Measurements from ENCODE around the gene PTOV1.

PTOV1 gene

DNA sequence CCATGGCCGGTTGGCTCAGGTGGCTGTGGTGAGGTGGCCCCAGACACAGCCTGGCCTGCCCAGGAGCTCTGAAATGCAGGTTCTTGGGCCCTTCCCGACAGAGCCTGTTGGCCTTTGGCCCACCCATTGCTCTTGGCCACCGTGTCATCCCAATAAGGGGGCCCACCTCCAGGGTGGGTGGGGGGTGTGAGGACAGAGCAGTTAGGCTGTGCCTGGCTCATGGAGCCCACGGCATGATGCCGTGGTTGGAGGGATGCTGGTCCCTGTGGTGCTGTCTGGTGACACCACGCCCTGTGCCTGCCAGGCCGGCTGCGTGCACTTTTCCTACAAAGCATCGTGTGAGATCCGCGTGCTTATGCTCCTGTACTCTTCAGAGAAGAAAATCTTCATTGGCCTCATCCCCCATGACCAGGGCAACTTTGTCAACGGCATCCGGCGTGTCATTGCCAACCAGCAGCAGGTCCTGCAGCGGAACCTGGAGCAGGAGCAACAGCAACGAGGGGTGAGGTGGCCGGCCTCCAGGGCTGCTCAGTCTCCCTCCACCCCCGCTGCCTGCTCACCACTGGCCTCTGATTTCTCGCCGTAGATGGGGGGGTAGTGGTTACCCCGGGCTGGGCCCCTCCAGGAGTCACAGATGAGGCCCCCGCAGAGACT lies 8.8 kb downstream of the PTOV1 start:
- DNase-seq (ENCODE audit: low spot score) = no peak

DNA sequence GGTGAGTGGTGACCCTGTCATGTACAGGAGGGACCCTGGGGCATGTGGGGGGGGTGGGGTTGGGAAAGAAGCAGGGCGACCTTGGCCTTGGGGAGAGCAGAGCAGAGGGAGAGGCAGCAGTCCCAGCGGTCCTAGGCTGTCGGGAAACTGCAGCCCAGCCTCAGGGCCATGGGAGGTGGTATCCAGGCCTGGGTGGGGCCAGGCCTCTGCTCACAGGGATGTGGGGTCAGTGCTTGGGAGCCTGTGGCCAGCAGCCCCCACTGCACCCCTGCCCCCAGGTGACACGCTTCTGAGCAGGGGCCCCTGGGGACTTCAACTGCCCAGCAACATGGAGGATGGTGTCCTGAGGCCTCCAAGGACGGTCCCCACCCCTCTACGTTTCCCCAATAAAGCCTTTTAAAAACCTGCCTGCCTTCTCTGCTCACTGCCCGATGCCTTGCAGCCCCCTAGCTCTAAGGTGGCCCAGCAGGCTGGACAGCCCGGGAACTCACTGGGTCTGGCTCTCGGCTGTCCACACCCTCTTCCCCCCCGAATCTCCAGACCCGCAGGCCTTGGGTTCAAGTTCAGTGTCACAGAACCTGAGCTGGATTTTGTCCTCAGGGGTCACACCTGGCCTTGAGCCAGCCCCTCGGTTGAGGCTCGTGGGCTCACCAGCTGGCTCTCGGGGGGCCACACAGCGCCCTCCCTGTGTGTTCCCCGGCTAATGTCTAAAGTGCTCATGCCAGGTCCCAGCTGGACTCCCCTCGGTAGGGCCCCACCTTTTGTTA lies 9.6 kb downstream of the PTOV1 start:
- no peak for DNase-seq (ENCODE audit: low spot score)

DNA sequence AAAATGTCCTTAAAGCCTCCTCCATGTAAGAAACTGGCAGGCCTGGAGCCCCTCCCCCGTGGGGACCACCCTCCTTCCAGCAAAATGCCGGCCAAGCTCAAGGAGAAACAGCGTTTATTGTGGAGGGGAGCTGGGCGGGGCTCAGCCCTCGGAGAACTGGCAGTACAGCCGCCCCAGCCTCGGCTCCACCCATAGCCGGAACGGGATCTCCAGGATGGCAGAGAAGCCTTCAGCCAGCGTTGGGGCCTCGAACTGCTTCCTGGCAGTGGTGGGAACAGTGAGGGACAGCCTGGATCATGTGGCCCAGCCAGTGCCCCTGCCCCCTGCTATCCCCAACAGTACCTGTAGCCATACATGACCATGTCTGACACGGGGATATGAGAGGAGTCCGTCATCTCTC lies 10.1 kb downstream of the PTOV1 start:
- DNase-seq (ENCODE audit: low spot score) = no peak

DNA sequence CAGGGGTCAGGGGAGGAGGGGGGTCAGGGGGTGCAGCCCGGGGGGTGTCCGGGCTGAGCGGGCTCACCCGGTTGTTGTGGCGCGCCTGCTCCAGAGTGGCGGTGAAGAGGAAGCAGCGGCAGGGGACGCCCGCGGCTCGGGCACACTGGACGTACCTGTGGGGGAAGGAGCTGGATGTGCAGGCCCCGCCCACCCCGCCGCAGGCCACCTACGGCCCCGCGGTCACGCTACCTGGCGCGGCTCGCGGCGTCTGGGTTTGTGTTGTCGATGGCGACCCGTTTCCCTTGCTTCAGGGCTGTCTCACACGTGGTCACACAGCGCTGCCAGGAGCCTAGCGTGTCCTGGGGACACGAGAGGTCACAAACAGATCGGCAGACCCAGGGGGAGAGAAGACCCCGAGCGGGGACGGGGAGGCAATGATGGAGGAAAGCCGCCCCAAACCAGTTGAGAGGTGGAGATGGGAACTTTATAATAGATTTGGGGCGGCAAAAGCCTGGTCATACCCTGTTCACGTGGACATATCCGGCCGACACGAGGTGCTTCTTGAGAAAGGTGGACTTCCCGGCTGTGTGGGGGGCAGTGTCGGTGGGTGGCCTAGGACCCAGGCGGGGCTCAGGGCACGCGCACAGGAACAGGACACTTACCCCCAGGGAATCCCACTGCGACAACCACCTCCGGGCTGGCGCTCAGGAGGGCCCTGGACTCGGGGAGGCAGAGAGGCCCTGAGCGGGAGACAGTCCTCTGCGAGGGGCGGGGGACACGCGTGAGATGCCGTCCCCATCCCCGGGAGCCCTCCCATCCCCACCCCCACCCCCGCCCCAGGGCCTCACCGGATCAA lies 10.8 kb downstream of the PTOV1 start:
- DNase-seq (ENCODE audit: low spot score) = no peak

DNA sequence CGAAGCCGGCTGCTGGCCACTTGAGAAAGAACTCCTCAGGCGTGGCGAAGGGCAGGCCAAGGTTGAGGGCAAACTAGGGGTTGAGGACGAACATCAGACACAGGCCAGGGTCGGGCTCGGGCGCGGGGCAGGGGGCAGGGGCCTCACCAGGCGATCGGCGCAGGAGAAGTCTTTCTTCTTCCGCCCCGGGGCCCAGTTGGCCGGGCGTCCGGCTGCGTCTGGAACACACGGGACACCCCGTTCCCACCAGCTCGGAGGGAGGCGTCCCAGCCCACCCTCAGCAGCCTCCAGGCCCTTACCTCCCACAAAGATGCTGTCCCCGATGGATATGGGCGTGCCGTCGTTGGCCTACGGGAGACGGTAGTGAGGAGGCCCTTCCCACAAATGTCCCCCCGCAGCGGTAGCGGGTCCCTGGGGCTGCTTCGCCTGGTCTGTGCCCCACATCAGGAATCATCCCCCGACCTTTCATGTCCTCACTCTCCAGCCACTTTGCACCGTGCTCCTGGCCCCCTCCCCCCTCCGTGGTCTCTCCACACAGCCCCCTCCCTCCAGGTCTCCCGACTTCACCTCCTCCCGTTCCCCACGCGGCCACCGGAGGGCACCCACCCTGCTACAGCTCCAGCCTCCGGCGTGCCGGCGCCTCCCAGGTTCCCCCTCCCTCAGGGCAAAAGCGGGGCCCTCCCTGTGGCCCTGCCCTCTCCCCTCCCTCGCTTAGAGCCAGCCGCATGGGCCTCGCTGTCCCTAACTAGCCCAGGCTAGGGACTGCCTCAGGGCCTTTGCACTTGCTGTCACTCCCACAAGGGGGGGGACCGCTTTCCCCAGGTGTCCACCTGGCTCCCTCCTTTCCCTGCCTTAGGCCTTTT lies 11.7 kb downstream of the PTOV1 start:
- DNase-seq (ENCODE audit: low spot score) = no peak

DNA sequence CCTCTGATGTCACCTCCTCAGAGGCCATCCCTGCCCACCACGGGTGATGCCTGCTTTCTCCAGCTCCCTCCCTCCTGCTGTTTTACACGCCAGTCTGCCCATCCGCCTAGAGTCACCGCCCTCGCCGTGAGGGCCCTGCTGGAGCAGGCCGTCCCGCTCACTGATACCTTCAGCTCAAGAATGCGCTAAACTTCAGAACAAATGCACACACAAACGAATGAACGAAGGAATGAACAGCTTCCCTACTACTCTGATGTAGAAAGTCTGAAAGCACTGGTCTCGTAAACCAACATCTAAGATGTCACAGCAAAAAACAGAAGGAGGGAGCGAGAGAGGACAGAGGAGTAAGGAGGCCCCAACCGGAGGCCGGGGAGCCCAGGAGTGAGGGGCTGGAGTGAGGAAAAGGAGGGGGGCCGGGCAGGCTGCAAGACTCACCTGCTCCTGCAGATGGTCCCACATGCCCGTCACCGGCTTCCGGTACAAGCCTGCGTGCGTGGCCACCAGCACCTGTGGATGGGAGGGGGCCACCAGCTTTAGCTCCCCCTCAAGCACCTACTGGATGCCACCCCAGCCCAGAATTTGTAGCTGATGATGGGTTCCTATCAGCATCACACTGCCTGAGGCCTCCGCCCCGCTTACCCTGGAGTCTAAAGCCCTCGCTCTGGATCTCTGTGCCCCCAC lies 12.4 kb downstream of the PTOV1 start:
- no peak for DNase-seq (ENCODE audit: low spot score)

DNA sequence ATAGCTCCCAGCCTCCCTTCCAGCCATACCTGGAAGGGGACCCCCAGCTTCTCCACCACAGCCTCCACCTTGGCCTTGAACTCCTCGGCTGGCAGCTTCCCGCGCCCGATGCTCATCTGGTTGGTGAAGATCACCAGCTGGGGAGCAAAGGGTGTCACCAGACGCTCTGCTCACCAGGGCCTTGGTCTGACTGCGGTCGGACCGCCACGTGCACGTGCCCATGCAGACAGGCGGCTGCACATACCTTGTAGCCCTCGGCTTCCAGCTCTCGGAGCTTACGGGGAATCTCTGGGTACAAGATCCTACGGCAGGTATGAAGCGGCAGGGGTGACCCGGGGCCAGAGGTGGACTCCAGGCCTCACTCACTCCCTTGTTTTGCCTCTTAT lies 13.0 kb downstream of the PTOV1 start:
- no peak for DNase-seq (ENCODE audit: low spot score)

DNA sequence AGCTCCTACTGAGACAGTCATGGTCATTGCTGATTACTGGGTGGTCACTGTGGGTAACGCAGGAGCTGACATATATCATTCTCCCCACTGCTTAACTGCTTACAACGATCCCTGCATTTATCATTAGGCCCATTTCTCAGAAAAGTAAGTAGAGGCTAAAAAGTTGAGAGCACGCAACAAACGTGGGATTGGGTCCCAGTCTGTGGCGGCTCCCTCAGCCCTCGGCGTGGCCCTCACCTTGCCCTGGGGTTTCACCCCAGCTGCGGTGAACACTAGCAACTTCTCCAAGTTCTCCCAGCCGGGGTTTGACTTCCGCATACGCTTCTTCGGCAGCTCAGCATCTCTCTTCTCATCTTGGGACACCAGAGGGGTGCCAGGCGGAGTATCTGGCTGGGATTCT lies 13.9 kb downstream of the PTOV1 start:
- DNase-seq (ENCODE audit: low spot score) = no peak

DNA sequence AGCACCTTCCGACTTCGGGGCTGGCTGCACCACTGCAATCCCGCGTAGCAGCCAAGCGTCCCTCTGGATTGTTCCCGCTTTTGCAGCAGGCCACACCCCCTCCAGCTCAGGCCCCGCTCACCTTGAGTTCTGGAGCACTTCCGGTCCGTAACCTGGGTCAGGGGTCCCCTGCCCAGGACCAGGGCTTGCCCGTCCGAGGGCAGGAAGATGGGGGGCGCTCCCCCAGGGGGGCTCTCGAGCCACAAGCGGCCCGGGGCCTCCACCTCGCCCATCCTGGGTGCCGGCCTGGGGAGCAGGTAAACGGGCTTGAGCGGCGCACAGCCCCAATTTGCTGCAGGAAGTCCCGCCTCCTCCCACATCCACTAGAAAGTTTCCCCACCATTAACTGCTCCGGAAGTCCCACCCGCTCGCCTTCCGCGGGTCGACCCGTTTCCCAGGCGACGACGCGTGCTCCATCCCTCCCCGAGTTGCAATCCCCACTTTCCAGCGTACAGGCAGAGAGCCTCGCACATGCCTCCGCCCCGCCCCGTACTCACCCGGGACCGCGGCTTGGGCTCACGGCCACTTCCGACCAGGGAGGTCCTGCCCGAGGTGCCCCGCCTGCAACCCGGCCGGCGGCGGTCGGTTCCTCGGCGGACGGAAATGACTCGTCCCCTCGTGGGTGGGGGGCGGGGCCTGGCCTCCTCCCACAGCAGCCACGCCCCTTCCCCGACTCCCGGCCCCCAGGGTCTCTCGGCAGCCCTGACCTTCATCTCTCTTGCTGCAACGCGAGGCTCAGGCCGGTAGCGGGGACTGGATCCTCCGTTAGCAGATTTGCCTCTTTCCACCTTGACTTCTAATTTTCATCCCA lies 16.2 kb downstream of the PTOV1 start, which contains the start of gene PNKP:
Gene PNKP, minus strand, starts transcription at position 644 of the 850 bp plus-strand sequence. Its CDS starts 372 bp downstream, at position 272.
- peak; percentile 90 for DNase-seq (ENCODE audit: low spot score)

DNA sequence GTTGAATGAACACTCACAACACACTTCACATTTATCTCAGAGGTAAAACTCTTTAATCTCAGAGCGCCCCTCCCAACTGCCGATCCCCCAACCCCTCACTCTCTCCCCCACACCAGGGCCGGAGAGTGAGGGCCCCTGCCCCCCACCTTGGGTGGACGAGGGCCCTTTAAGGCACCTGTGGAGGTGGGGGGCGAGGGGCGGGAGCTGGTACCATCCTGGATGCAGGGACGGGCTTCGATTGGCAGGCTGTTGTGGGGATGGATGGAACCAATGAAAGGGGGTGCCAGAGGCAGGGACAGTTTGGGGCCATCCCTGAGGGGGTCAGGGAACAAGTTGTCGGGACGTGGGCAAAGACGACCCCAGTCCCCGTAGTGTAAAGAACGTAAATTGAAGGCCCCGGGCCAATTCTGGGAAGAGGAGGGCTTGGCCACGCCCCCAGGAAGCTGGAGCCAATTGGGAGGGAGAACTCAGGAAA lies 18.1 kb downstream of the PTOV1 start:
- no peak for DNase-seq (ENCODE audit: low spot score)

DNA sequence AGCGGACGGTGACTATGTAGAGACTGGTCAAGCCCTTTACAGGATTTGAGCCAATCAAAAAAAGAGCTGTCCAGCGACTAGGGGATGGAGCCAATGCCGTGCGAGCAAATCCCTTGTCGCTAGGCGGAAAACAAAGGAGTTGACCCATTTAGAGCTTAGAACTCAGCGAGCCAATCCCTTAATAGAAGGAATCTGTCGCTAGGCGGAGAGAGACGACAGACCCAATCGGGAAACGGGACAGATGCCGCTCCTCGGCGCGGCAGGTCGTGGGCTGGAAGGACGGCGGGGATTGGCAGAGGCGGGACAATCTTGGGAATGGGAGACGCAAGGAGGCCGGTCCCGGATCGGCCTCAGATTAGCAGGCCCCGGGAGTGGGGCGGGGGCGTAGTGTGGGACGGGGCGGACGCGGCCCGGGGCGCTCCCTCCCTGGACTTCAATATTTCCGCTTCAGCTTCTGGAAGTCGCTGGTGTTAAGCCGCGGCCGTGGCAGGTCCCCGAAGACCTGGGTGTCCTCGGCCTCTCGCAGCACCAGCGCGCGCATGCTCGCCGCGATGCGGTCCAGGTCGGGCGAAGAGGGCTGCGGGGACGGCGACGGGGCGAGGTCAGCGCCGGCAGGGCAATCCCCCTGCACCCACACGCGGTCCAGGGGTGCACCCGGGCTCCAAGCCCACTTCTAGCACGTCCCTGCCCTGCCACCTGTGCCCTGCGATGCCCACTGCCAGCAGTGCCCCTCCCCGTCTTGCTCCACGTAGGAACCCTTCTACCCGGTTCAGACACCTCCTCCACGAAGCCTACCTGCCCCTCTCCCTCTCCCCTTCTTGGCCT lies 18.7 kb downstream of the PTOV1 start:
- peak; percentile 100 for DNase-seq (ENCODE audit: low spot score)

DNA sequence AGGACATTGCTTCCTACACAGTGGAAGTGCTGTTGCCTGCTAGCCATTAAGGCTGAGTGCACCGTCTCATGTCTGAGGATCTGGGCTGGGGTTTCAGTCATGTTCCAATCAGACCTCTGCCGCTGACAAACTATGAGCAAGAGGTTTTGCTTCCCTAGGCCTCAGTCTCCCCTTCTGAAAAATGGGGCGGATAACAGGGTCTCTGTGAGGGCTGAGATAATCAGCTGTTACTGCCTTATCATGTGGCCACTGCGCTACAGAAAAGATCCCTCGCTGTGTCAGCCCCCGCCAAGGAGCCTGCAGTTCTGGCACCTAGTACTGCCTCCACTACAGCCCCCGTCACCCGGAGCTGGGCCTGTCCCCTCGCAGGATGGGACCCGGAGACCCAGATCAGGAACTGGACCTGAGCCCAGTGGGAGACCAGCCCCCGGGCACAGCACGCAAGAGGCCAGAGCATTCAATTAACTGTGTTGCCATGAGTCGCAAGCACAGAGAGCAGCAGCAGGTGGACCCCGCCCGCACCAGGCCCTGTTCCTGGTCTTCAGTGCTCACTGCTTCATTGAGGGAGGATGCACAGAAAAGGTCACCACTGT lies 19.4 kb downstream of the PTOV1 start:
- DNase-seq (ENCODE audit: low spot score) = no peak

DNA sequence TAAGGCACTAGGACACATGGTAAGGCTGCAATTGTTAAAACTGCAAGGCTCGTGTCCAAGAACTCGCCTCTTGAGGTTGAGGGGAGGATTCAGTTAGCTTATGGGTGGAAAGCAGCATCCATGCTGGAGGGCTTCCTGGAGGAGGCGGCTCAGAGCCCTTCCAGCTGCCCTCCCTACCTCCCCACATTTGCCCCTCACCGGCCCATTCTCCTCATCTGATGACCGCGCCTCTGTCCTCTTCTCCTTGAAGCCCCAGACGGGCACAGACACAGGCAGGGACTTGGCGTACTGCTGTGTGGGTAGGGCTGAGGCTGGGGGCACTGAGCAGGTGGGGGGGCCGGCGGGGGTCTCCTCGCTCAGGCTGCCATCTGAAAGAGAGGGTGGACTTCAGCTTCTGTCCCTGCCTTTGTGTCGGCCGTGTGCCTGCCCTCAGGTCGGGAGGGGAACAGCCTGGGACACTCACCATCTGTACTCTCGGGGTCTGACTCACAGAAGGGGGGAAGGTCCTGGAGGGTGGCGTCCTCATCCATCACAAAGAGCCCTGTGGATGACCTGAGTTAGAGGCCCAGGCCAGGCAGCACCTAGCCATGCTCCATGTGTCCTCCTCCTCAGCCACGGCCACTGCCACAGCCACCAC lies 20.5 kb downstream of the PTOV1 start:
- DNase-seq (ENCODE audit: low spot score) = no peak

DNA sequence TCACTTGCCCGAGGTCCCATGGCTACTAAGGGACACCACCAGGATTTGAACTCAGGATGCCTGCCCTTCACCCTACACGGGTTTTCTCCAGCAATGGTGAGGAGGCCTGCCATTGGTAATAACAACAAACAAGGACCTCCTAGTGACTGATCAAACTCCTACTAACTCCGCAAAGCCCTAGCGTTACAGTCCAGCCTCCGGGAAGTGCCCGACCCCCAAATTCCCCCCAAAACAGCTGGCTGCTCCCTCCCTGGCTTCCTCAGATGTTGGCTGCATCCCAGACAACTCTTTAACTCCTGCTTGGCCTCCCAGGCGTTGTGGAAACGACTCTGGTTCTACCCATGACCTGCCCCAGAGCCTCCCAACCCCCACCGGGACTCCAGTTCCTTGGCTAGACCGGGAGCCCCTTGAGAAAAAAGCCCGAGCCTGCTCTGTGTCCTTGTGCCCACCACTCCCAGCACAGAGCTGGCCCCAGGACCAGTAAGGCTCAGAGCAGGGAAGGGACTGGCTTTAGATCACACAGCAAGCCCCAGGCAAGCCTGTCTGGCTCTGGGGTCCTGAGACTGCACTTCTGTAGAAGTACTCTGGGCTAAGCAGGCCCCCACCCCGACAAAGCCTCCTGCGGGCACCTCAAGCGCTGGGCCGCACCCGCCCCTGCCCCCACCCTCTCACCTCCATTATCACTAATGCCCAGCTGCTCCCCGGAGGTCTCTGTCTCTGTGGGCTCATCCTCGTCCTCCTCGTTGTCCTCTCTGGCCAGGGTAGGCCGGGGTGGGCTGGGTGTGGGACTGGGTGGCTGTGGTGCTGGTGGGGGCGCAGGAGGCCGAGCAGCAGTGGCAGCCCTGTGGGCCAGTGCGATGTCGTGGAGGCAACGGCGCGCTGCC lies 21.5 kb downstream of the PTOV1 start:
- no peak for DNase-seq (ENCODE audit: low spot score)

DNA sequence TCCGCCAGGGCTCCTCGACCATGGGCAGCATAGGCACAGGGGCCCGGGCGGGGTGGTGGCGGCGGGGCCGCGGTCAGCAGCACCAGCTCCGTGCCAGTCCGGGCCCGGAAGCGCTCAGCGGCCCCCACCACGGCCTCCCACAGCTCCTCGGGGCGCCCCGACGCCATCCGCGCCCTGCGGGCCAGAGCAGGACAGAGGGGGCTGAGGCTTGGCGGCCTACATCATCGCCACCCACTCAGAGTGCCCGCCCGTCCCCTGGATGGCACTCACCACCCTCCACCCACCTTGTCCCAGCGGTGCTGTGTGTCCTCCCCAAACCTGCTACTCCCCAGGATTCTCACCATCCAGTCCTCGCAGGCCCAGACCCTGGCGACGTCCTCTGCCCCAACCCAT lies 22.2 kb downstream of the PTOV1 start:
- DNase-seq (ENCODE audit: low spot score) = no peak

DNA sequence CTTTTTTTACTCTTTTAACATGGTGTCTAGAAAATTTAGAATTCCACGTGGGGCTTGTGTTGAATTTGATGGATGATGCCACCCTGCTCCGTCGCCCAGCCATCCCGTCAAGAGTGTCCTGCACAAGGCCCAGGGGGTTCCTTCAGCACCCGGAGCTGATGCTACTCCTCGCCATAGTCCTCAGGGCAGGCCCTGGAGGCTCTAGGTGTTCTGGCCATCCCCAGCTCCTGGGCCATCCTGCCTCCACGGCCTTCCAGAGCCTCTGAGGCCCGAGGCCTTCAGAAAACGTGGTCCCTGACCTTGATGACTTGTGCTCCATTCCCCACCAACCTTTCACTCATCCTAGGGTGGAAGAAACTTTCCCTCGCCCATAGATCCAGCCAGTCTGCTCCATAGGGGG lies 22.9 kb downstream of the PTOV1 start:
- no peak for DNase-seq (ENCODE audit: low spot score)

DNA sequence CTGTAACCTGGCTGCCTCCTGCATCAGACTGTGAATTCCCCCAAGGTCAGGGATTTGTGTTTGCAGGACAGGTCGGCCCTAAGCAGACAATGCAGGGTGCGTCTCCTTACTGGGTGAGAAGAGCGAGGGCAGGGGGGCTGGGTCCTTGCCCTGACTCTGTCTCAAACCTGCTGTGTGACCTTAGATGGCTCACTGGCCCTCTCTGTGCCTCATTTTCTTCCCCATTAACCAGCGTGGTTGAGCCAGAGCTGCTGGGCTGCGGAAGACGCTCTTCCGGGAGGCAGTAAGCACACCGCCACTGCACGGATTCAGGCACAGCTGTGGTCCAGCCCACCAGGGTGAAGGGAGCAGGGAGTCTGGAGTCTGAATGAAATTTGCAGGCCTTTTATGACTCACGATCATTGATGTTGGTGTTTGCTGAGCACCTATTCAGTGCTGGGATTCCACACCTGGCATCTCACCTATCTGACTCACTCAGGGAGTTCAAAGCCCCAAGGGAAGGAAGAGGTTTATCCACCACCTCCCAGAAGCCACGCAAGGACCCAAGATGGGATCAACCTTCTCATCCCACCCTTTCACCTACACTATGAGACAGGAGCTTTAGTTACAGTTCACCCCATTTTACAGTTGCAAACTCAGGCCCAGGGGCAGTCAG lies 23.7 kb downstream of the PTOV1 start:
- DNase-seq (ENCODE audit: low spot score) = no peak

All from pons (tissue), 1 donor.